Kidney (tissue), 14 donors: ENCODE measurements around the gene SPOCK1. TPM values are rescaled to one million over a fixed set of nuclear protein-coding genes. Genes with fewer than 3 reads are reported as not detected.

Experiments
- DNase-seq, 5 donors: peaks; one replicate each; pipeline ENCODE4 v3.0.0-alpha.2; 2013 to 2020
- FAIRE-seq: peaks from 2 replicates; lab custom pipeline; 2012; peaks lifted over from hg19 to GRCh38; lab: Jason Lieb, UNC
- H3K27ac ChIP-seq, 2 donors: one replicate each; pipeline ENCODE4 v1.7.0; 2013; ENCODE audit warnings: low read depth in 2 of 2, low read length in 2 of 2, inconsistent platforms in 1 of 2
- H3K27me3 ChIP-seq: one replicate; pipeline ENCODE4 v1.7.1; 2013; ENCODE audit warnings: low read length, inconsistent platforms; ENCODE audit not compliant: control insufficient read depth, insufficient read depth
- H3K36me3 ChIP-seq, 3 donors: one replicate each; pipeline versions ENCODE4 v1.7.0 to v1.7.1; 2013; ENCODE audit warnings: low read length in 3 of 3, control low read depth in 1 of 3, inconsistent platforms in 1 of 3; ENCODE audit not compliant: insufficient read depth in 3 of 3, control insufficient read depth in 2 of 3
- H3K4me1 ChIP-seq, 3 donors: one replicate each; pipeline versions ENCODE4 v1.7.0 to v1.7.1; 2013; ENCODE audit warnings: low read length in 3 of 3, inconsistent platforms in 1 of 3, low read depth in 1 of 3; ENCODE audit not compliant: control insufficient read depth in 2 of 3, insufficient read depth in 2 of 3
- H3K4me3 ChIP-seq, 3 donors: one replicate each; pipeline versions ENCODE4 v1.7.0 to v1.8.1; 2013; ENCODE audit warnings: low read length in 3 of 3, control low read depth in 1 of 3, inconsistent platforms in 1 of 3
- H3K9ac ChIP-seq, 3 donors: one replicate each; pipeline versions ENCODE4 v1.7.0 to v1.7.1; 2013; ENCODE audit warnings: low read length in 3 of 3, control low read depth in 1 of 3, inconsistent platforms in 1 of 3
- H3K9me3 ChIP-seq, 3 donors: one replicate each; pipeline versions ENCODE4 v1.7.0 to v1.7.1; 2013; ENCODE audit warnings: low read length in 3 of 3, control low read depth in 1 of 3, inconsistent platforms in 1 of 3; ENCODE audit not compliant: control insufficient read depth in 2 of 3, insufficient read depth in 1 of 3
- intact Hi-C: fragments of 100-400 bp; cut with DNase I; formaldehyde crosslinking; loops from one replicate; pipeline ENCODE4 v1.11.1; 2022
- polyA plus RNA-seq: library from polyadenylated mRNA; stranded (reverse); fragments of 350-450 nt; fragmentation: Illumina TruSeq; extraction: RNeasy Lipid Tissue Mini Kit (QIAGEN cat#74804); gene quantifications from one replicate; pipeline ENCODE4 v1.2.3, GENCODE V29; 2014; ENCODE audit warnings: low read depth, low replicate concordance; ENCODE audit not compliant: insufficient read depth
- total RNA-seq: library from RNA; stranded (reverse); fragmentation: NEBNext Ultra II Directional; extraction: Animal tissue kit (Norgen Biotek cat#: 25700); gene quantifications from one replicate; pipeline ENCODE4 v1.2.1, GENCODE V29; 2021
- TF ChIP-seq, protein P1 (sequence below): IDR thresholded peaks from 3 replicates; pipeline ENCODE4 v1.5.1; 2012; ENCODE audit warnings: mild to moderate bottlenecking, moderate library complexity, borderline replicate concordance; ENCODE audit not compliant: insufficient read depth; ENCODE audit errors: extremely low read depth
- donor health status: control.
- donor health status: control.
- donor health status: control.
- donor health status: control.
- donor health status: control.
- donor health status: DM: yes; HTN: yes; CAD: no.
- donor health status: Normal renal cell carcinoma (clear cell type).

SPOCK1 gene
- total and polyA plus RNA-seq, 2 donors from 2014 or later, result 15.7 to 32.8 TPM

- Histone ChIP-seq H3K36me3 (no peaks in the 10 kb centered on the region), H3K4me1 (no peaks in the 10 kb centered on the region), H3K9ac (no peak overlapping the region), H3K27me3 (no peaks in the 10 kb centered on the region), H3K4me3 (no peak overlapping the region), H3K27ac (no peak overlapping the region), H3K9me3 (no peaks in the 10 kb centered on the region)
- FAIRE-seq (no peak), DNase-seq (no peak)
- intact Hi-C loops, result no loop called here
- TF ChIP-seq, protein P1, sequence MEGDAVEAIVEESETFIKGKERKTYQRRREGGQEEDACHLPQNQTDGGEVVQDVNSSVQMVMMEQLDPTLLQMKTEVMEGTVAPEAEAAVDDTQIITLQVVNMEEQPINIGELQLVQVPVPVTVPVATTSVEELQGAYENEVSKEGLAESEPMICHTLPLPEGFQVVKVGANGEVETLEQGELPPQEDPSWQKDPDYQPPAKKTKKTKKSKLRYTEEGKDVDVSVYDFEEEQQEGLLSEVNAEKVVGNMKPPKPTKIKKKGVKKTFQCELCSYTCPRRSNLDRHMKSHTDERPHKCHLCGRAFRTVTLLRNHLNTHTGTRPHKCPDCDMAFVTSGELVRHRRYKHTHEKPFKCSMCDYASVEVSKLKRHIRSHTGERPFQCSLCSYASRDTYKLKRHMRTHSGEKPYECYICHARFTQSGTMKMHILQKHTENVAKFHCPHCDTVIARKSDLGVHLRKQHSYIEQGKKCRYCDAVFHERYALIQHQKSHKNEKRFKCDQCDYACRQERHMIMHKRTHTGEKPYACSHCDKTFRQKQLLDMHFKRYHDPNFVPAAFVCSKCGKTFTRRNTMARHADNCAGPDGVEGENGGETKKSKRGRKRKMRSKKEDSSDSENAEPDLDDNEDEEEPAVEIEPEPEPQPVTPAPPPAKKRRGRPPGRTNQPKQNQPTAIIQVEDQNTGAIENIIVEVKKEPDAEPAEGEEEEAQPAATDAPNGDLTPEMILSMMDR, result no peak
Measured at GRCh38 chr5:137433539-137433938, 65.6 kb downstream of the SPOCK1 start.

DNA sequence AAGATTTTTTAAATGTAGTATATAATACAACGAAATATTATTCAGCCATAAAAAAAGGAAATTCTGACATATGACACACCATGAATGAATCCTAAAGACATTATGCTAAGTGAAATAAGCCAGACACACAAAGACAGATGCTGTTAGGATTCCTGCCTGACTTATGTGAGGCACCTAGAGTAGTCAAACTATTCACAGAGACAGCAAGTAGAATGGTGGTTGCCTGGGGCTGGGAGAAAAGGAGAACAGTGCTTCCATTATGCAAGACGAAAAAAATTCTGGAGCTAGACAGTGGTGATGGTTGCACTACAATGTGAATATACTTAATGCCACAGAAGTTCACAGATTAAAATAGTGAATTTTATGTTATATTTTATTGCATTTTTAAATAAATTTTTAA is 66.8 kb downstream of the SPOCK1 start:
- Histone ChIP-seq H3K36me3 (no peaks in the 10 kb centered on the region), H3K4me3 (no peak overlapping the region), H3K27ac (no peak overlapping the region), H3K9ac (no peak overlapping the region), H3K27me3 (no peaks in the 10 kb centered on the region), H3K4me1 (no peaks in the 10 kb centered on the region), H3K9me3 (no peaks in the 10 kb centered on the region)
- intact Hi-C loops, result no loop called here
- DNase-seq, result no peak
- TF ChIP-seq, protein P1, result no peak
- no peak for FAIRE-seq

DNA sequence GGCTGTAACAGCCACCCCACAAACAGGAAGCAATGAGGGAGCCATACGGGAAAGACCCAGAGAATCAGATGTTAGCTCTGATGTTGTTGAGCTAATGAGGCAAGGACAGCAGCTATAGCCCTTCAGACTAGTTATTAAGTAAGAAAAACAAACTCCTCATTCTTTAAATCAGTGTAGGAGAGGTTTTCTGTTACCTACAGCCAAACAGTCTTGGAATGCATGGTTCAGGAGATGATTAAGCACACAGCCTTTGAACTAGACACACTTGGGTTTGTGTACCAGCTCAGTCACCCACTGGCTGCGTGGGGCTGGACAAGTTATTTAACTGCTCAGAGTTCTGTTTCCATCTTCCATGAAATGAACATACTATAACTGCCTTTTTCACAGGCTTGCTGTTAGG is 68.1 kb downstream of the SPOCK1 start:
- peak in 3 of 5 donors; percentile 15 to 54 (median 44) for DNase-seq
- Histone ChIP-seq H3K27me3 (no peaks in the 10 kb centered on the region), H3K36me3 (no peaks in the 10 kb centered on the region), H3K4me1 (no peaks in the 10 kb centered on the region), H3K4me3 (no peak overlapping the region), H3K27ac (no peak overlapping the region), H3K9ac (no peak overlapping the region), H3K9me3 (no peaks in the 10 kb centered on the region)
- intact Hi-C loops, result no loop called here
- no peak for FAIRE-seq
- TF ChIP-seq, protein P1, result no peak

DNA sequence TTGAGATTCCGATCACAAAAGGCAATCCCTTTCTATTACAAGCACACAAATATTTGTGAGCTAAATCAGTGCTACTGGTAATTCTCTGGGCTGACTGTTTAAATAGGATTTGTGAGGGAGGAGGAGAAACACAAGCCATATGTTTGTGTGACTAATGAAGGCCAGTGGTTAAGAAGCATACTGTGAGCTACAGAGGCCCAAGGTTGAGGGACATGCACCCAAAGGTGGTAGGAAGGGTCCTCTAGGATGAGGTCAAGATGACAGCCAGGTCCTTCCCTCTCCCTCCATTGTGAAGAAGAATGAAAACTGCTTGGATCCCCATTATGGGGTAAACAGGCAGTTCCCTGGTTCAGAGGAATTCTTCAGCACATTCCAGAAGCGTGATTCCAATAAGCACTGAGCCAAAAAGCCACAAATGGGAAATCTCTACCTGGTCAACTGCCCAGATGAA is 83.9 kb downstream of the SPOCK1 start:
- Histone ChIP-seq H3K9me3 (no peaks in the 10 kb centered on the region), H3K4me1 (no peaks in the 10 kb centered on the region), H3K4me3 (no peak overlapping the region), H3K27ac (no peak overlapping the region), H3K27me3 (no peaks in the 10 kb centered on the region), H3K9ac (no peak overlapping the region), H3K36me3 (no peaks in the 10 kb centered on the region)
- TF ChIP-seq, protein P1, result no peak
- no peak for FAIRE-seq
- DNase-seq, result peak in 1 of 5 donors; percentile 3
- intact Hi-C loops, result no loop called here
